SU-DHL-6 (cell line): Measurements from ENCODE around the gene FAM177A1.

Source experiments
- CTCF ChIP-seq: fragments of 200-600 bp; sonication (generic); IDR thresholded peaks from one replicate; pipeline ENCODE4 v1.5.1; 2017; ENCODE audit warnings: antibody characterized with exemption, mild to moderate bottlenecking, low read length, moderate library complexity; ENCODE audit not compliant: insufficient read depth, poor library complexity, severe bottlenecking
- EZH2phosphoT487 ChIP-seq: fragments of 200-600 bp; sonication (generic), shearing (Covaris generic); conservative IDR thresholded peaks from 2 replicates; pipeline ENCODE4 v1.6.1; 2018; ENCODE audit warnings: mild to moderate bottlenecking, antibody characterized with exemption, low read length, moderate library complexity, mixed read lengths

GRCh38 chr14:35072226-35072625 is 26.2 kb downstream of the FAM177A1 start:
- TF ChIP-seq CTCF (no peak), EZH2phosphoT487 (no peak)
